ENCODE results near the gene MALAT1.
"Not testable (repeated sequence)": the region's sequence is repeated elsewhere in the genome, so short reads cannot be mapped to it uniquely, and the experiment has no call there.

The MALAT1 gene

GRCh38 chr11:65497141-65498041, 1.5 kb upstream of the MALAT1 start:
- in situ Hi-C loops (cut with MboI; ENCODE audit: low sequenced_read_pairs): no loop called here

- in situ Hi-C loops (cut with MboI; ENCODE audit: low sequenced_read_pairs): no loop called here
Measured at GRCh38 chr11:65498042-65498726, 661 bp upstream of the MALAT1 start.

- in situ Hi-C loops (cut with MboI; ENCODE audit: low sequenced_read_pairs): no loop called here
Measured at GRCh38 chr11:65498727-65498976, 193 bp upstream of the MALAT1 start.

GRCh38 chr11:65499713-65500386, 1.0 kb downstream of the MALAT1 start:
- in situ Hi-C loops (cut with MboI; ENCODE audit: low sequenced_read_pairs): no loop called here

- in situ Hi-C loops (cut with MboI; ENCODE audit: low sequenced_read_pairs): no loop called here
Measured at GRCh38 chr11:65500387-65501185, 1.7 kb downstream of the MALAT1 start.

- in situ Hi-C loops (cut with MboI; ENCODE audit: low sequenced_read_pairs): no loop called here
Measured at GRCh38 chr11:65501186-65501471, 2.3 kb downstream of the MALAT1 start.

GRCh38 chr11:65501472-65502273, 2.8 kb downstream of the MALAT1 start:
- in situ Hi-C loops (cut with MboI; ENCODE audit: low sequenced_read_pairs): no loop called here

GRCh38 chr11:65502274-65502554, 3.4 kb downstream of the MALAT1 start:
- in situ Hi-C loops (cut with MboI; ENCODE audit: low sequenced_read_pairs): no loop called here

GRCh38 chr11:65502555-65503367, 3.9 kb downstream of the MALAT1 start:
- in situ Hi-C loops (cut with MboI; ENCODE audit: low sequenced_read_pairs): no loop called here

GRCh38 chr11:65503368-65503948, 4.6 kb downstream of the MALAT1 start:
- in situ Hi-C loops (cut with MboI; ENCODE audit: low sequenced_read_pairs): no loop called here

- in situ Hi-C loops (cut with MboI; ENCODE audit: low sequenced_read_pairs): no loop called here
Measured at GRCh38 chr11:65503949-65504673, 5.3 kb downstream of the MALAT1 start.

GRCh38 chr11:65504674-65505465, 6.0 kb downstream of the MALAT1 start:
- in situ Hi-C loops (cut with MboI; ENCODE audit: low sequenced_read_pairs): loop anchor here (5.0 kb wide), 1 partner anchor 133 kb away; no protein-coding TSS in a partner anchor

GRCh38 chr11:65505466-65506289, 6.8 kb downstream of the MALAT1 start:
- in situ Hi-C loops (cut with MboI; ENCODE audit: low sequenced_read_pairs): loop anchor here (5.0 kb wide), 1 partner anchor 133 kb away; no protein-coding TSS in a partner anchor

GRCh38 chr11:65506290-65506771, 7.5 kb downstream of the MALAT1 start:
- in situ Hi-C loops (cut with MboI; ENCODE audit: low sequenced_read_pairs): loop anchor here (5.0 kb wide), 1 partner anchor 134 kb away; no protein-coding TSS in a partner anchor

GRCh38 chr11:65506772-65507505, 8.1 kb downstream of the MALAT1 start:
- in situ Hi-C loops (cut with MboI; ENCODE audit: low sequenced_read_pairs): loop anchor here (5.0 kb wide), 1 partner anchor 135 kb away; no protein-coding TSS in a partner anchor

GRCh38 chr11:65512311-65512710, 13.5 kb downstream of the MALAT1 start:
- in situ Hi-C loops (cut with MboI; ENCODE audit: low sequenced_read_pairs): not testable (repeated sequence)
